T1000 (cell line): ENCODE results near the gene MPZL2.

Source experiments
- DNase-seq: peaks from one replicate; lab custom pipeline; 2025; ENCODE audit warnings: mixed read lengths; lab: John Stamatoyannopoulos, UW

Gene MPZL2

GRCh38 chr11:118241764-118242098, 22.4 kb downstream of the MPZL2 start:
- DNase-seq, result no peak

GRCh38 chr11:118240999-118241763, 22.9 kb downstream of the MPZL2 start:
- no peak for DNase-seq

GRCh38 chr11:118239509-118240205, 24.4 kb downstream of the MPZL2 start:
- DNase-seq, result no peak

GRCh38 chr11:118238929-118239328, 25.2 kb downstream of the MPZL2 start:
- DNase-seq, result no peak

- no peak for DNase-seq
Measured at GRCh38 chr11:118238421-118238820, 25.7 kb downstream of the MPZL2 start.

- DNase-seq, result no peak
Measured at GRCh38 chr11:118236170-118236569, 27.9 kb downstream of the MPZL2 start.

- DNase-seq, result no peak
Measured at GRCh38 chr11:118234833-118235232, 29.3 kb downstream of the MPZL2 start.

GRCh38 chr11:118233850-118234249, 30.2 kb downstream of the MPZL2 start:
- no peak for DNase-seq

- DNase-seq, result no peak
Measured at GRCh38 chr11:118233377-118233776, 30.7 kb downstream of the MPZL2 start.

GRCh38 chr11:118232659-118233058, 31.4 kb downstream of the MPZL2 start:
- DNase-seq, result no peak

GRCh38 chr11:118231461-118231860, 32.6 kb downstream of the MPZL2 start:
- no peak for DNase-seq

- no peak for DNase-seq
Measured at GRCh38 chr11:118230088-118230487, 34.0 kb downstream of the MPZL2 start.

- DNase-seq, result no peak
Measured at GRCh38 chr11:118229274-118229847, 34.7 kb downstream of the MPZL2 start.

GRCh38 chr11:118227865-118228785, 36.0 kb downstream of the MPZL2 start:
- DNase-seq, result no peak

GRCh38 chr11:118226781-118227180, 37.3 kb downstream of the MPZL2 start:
- DNase-seq, result no peak

GRCh38 chr11:118226296-118226695, 37.8 kb downstream of the MPZL2 start:
- DNase-seq, result no peak

- DNase-seq, result no peak
Measured at GRCh38 chr11:118224511-118225188, 39.4 kb downstream of the MPZL2 start, which contains the start of gene JAML. JAML (minus strand) TSS chr11:118225011; CDS start chr11:118214866, 10,145 bp downstream.

GRCh38 chr11:118223992-118224391, 40.1 kb downstream of the MPZL2 start:
- DNase-seq, result no peak

- DNase-seq, result no peak
Measured at GRCh38 chr11:118223570-118223969, 40.5 kb downstream of the MPZL2 start.

- DNase-seq, result no peak
Measured at GRCh38 chr11:118222437-118222836, 41.7 kb downstream of the MPZL2 start.

- DNase-seq, result no peak
Measured at GRCh38 chr11:118221419-118221818, 42.7 kb downstream of the MPZL2 start.
